GM18868 (cell line): ENCODE data around the gene LRRC8D.
A peak's percentile ranks its signal among the peaks of the same experiment; 100 is the strongest.
"Not testable (repeated sequence)": the region's sequence is repeated elsewhere in the genome, so short reads cannot be mapped to it uniquely, and the experiment has no call there.

ENCODE experiments used
- ATAC-seq: cut with Tn5 transposase; IDR thresholded peaks from one replicate; pipeline ENCODE4 v1.9.1; 2021; ENCODE audit warnings: mild to moderate bottlenecking, moderate library complexity; ENCODE audit not compliant: unreplicated experiment

LRRC8D gene

DNA sequence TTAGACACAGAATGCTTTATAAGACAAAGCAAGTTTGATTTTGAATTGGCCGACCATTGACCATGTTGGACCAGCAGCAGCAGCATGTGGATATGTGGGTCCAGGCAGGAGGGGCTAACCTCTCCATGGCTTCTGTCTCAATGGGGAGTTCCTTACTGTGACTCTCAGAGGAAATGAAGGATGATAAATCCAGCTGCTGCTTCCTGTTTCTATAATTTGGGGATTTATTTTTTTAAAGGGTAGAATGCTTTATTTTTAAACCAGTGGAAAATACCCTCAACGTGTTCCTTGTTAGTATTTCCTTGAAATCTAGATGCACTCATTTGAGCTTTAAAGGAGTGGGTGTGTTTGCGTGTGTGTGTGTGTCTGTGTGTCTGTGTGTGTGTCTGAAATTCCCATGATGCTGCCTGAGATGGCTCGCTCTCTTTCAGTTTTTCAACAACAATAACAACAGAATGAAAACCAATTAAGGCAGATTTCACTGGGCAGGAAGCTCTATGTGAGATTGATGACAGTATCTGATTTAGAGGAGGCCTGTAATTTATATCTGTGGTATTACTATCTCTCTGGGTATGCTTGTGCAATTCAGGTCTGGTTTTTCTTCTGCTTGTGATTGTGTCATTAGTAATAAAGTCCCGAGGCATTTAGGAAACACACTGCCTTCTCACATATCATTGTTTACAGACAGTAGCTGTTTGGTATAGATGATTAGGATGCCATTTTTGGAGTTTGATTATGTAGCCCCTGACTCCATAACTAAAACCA is 88.0 kb downstream of the LRRC8D start:
- no peak for ATAC-seq

DNA sequence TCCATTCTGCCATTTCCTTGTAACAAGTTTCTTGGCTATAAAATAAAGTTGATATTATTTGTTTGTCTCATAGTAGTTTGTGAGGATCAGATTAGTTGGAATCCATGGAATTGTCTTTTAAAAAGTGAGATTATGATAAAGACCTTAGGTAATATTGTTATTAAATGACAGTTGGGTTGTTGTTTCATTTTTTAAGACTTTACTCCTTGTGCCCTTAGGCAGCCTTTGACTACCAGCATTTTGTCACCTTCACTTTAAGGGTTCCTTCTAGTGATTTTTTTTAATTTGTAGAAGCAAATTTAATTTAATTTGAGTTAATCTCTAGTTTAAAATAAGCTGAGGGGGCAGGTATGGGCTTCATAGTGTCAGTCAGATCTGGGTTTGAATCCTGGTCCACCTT is 89.4 kb downstream of the LRRC8D start:
- no peak for ATAC-seq

DNA sequence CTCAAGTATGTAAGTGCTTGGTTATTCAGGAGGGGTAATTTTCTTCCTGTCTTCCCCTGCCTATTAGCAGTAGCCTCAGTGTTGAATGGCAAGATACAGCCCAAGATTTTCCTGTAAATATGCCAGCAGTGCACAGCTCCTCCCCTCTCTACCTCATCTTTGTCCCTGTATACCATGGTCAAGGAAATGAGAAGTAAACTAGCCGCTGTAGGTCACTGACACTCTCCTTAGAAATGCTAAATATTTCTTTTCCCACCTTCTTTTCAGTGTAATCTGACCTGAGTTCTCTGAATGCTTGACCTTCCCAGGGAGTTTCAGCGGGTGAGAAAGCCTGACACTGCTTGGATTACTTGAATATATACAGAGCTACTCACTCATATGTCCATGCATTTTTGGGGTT is 89.9 kb downstream of the LRRC8D start:
- ATAC-seq: no peak

DNA sequence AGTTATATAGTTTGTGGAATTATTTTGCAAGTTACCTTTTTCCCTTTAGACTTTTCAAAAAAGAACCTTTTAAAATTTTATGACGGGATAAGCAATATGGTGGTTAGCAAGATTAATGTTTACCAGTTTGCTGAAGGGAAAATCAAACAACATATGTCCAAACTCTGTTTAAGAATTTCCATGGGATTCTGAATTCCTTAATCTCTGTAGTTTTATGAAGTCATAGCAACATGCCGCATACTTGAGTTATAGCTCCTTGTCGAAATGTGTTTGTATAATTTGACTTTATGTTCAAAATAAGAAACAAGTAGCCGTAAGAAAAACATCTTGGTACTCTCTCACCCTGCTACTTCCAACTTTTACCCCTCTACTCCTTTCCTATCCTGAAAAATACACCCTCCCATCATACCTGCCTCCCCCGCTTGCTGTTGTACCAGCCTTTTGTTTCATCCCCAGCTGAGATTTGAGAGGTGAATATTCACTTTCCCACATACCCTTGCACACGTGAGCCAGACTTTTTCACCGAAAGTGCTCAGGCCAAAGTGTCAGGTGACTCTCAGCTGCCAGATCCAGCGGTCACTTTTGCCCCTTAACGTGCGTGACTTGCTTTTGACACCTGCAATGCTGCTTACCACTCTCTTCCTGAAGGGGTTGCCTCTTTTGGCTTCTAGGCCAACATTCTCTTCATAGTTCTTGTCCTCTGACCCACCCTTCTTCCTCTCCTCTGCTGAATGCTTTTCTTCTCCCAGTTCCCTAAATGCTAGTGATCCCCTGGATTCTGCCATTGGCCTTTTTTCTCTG is 90.6 kb downstream of the LRRC8D start:
- no peak for ATAC-seq

DNA sequence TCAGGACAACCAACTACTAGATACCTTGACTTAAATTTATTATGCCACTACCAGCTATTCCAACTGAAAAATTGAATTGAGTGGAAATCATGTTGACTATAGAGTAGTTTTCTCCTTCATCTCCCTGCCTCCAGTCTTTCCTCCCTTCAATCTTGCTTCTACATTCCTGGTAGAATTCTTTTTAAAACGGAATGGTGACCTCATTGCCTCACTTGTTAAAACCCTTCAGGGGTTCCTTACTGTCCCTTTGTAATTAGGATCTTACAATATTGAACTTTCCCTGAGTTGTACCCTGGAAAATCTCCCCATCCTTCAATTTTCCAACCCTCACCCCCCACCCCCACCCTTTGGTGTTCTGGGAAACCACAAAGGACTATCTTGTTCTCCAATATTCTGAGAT is 91.2 kb downstream of the LRRC8D start:
- no peak for ATAC-seq

DNA sequence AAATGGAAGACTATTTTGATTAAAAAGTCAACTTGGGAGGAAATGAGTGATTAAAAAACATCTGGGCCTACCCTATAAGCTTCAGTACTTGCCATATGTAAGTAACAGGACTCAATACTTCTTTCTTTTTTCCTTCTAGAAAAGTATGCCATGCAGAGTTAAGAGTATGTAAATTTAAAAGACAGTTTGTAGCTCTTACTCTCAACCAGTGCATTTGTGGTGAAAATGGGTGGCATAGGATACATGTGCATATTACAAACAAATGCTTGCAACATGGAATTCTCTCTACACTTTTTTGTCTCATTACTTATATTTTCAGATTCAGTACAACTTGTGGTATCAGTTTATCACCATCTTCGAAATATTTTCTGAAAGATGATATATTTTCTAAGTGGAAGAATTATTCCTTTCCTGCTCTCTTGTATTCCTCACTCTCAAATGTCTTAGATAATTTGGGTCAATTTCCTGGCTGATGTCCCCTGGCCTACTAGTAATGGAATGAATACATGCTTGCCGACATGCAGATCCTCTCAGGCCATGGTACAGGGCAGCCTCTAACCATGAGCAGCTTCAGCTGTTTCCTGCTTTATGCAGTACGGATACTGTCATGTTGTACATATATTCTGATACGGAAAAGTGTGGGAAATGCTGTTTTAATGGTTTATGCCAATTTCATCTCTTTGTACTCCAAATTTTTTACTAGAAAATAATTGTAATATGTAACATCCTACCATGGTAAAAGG is 92.7 kb downstream of the LRRC8D start:
- ATAC-seq: no peak

DNA sequence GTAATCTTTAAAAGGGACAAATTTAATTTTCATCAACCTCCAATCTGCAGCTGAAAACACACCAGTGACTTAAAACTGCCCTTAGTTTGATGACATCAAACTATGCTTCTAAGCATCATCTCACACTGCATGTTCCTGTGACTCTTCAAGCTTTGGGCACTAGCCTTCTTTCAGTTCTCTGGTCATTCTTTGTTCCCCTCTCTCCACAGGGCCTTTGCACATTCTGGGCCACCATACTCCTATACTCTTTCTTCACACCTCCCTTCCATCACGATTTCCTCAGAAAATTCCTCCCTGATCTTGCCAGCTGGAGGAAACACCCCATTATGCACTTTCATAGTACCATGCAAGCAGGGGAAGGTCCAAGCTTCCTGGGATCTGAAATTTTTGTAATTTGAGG is 96.5 kb downstream of the LRRC8D start:
- no peak for ATAC-seq

DNA sequence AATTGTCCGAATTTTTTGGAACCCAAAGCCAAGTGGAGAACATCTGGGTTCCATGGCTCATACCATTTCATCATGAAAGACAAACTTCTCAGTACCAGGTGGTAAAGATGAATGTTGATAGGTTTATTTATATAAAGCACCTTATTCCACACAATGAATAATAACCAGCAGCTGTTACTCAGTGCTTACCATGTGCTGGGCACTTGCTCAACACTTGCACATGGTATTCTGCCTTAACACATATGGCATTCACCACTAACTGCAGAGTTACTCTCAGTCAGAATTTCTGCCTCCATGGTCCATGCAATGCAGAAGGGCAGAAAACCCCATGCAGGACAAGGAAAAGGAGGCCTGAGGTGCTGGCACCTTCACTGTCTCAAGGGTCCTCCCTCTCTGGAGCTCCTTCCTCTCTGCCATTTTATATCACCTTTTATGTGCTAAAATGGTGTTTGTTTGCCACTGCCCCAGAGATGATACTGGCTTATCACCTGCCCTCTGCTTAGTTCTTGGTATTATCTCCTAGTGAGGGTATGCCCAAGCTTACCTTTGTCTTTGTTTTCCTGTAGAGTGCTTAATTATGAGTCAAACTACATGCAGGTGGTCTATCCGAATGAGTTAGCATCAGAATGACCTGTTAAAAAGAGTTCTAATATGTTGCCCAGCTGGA is 97.4 kb downstream of the LRRC8D start:
- ATAC-seq: no peak

DNA sequence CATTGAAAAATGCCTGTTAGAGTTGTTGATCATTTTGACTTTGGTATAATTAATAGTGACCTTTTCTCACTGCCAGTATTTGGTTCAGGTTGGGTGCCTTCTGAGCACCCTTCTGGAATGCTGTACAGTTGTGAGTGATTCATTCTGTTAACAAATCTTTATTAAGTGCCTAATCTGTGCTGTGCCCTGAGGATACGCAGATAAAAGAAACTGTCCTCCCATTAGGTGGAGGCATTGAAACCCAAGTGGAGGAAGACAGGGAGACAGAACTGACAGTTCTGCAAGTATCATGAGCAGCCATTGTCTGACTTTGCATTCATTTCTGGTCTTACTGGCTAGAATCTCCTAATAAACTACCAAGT is 97.9 kb downstream of the LRRC8D start:
- ATAC-seq: no peak

DNA sequence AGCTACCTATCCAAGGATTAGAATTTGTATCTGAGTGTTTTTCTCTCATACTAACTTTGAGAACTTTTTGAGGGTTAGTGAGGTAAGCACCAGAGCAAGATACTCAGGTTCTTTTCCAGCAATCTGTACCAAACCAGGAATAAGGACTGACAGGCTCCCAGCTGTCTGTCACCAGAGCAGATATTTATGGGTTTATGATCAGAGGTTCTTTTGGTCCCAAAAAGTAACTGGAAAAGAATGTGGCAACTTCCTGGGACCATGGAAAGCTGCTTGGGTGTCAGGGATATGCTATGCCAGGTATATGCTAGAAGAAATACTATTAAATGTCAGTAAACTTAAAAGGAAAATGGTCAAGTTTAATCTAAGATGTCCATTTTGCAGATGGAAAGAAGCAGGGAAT is 98.3 kb downstream of the LRRC8D start:
- ATAC-seq: no peak

DNA sequence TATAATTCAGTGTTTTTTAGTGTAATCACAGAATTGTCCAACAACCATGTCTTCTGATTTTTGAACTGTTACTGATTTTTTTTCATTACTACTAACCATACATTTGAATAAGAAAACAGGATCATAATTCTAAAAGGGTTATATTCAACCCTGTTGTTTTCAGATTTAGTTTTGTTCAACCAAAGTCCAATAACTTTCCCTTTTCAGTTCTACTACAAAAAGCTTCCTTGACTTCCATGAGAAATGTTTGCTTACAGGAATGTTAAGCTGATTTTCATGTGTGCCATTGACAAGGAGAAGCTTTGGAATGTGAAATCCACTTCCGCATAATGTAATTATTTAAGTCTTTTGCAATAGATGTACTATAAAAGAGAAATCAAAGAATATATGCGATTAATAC is 102.1 kb downstream of the LRRC8D start:
- no peak for ATAC-seq

DNA sequence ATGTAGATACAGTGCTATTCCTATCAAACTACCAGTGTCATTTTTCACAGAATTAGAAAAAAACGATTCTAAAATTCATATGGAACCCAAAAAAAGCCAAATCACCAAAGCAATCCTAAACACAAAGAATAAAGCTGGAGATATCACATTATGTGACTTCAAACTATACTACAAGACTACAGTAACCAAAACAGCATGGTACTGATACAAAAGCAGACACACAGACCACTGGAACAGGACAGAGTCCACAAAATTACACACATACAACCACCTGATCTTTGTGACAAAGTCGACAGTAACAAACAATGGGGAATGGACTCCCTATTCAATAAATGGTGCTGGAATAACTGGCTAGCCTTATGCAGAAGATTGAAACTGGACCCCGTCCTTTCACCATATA is 102.7 kb downstream of the LRRC8D start:
- ATAC-seq: no peak

DNA sequence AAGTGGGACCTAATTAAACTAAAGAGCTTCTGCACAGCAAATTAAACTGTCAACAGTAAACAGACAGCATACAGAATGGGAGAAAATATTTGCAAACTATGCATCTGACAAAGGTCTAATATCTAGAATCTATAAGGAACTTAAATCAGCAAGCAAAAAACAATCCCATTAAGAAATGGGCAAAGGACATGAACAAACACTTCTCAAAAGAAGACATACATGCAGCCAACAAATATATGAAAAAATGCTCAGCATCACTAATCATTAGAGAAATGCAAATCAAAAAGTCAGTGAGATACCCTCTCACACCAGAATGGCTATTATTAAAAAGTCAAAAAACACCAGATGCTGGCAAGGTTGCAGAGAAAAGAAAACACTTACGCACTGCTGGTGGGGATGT is 103.2 kb downstream of the LRRC8D start:
- not testable (repeated sequence) for ATAC-seq

DNA sequence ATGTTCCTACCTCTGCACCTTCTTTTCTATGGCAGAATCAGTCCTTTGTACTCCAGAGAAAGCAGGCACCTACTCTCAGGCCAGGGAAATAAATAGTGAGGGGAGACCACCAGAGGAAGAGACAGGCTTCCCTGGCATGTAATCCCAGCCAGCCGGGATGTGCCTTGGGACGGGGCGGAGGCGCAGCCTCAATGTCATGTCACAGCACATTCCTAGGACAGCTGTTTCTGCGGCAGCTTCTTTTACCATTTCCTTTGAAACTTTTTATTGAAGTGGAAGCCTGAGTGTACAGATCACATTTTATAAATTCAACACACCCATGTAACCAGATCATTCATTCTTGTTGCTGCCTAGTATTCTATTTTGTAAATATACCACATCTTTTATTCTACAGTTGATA is 106.2 kb downstream of the LRRC8D start:
- no peak for ATAC-seq

DNA sequence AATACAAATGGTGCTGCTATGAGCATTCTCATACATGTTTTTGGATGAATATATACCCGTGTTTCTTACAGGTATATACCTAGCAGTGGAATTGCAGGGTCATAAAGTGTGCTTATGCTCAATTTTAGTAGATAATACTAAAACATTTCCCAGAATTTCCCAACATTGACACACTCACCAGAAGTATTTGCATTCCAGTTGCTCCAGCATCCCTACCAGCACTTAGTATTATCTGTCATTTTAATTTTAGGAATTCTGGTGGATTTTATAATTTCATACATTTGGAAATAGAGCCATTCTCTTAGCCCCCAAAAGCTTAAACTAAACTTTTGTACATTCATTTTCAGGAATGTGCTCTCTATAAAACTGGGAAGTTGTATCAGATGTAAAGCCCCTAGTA is 106.6 kb downstream of the LRRC8D start:
- no peak for ATAC-seq

DNA sequence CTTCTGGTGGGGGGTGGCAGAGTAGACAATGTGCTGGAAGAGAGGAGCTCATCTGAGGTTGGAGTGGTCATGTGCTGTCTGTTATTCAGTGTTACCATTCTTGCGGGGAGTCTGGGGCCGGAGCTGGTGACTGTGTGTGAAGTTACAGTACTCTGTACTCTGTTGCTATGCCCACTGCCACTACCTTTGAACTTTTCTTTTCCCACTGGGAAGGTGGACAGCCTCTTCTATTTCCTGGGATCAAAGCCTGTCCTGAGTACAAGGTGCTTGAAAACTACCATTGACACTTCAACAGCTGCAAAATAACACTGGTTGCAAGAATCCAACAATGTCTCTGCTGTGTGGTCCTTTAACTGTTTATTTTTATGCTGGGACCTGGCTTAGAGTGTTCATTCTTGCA is 107.7 kb downstream of the LRRC8D start:
- no peak for ATAC-seq

DNA sequence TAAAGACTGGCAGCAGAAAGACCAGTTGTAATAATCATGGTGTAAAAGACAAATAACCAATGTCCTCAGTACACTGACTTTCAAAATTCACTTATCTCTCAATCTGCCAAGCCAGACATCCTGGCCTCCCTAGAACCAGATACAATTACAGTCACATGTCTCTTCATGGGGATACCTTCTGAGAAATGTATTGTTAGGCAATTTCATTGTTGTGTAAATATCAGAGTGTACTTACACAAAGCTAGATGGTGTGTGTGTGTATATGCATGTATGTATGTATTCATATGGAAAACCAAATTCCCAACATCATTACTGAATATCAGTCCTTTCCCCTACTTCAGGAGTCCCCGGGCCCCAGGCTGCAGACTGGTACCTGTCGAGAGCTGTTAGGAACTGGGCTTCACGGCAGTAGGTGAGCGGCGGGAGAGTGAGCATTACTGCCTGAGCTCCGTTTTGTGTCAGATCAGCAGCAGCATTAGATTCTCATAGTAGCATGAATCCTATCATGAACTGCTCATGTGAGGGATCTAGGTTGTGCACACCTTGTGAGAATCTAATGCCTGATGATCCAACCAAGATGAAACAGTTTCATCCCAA is 108.7 kb downstream of the LRRC8D start:
- no peak for ATAC-seq

DNA sequence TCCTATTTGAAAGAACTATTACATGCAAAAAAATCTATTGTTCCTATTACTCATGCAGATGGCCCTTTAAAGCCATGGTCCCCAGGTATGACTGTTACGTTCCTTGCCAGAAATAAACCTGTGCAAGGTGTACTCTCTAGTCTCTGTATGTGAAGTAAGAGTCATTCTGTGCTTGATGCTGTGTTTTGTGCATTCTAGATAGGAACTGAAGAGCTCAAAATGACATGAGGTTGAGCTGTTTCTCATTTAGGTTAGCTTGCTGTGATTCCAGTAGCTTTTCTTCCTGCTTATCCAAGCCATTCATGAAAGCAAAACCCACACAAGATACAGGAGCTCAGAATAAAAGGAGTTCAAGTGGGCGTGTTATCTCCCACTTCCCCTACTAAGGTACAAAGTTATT is 109.7 kb downstream of the LRRC8D start:
- peak; percentile 45 for ATAC-seq

DNA sequence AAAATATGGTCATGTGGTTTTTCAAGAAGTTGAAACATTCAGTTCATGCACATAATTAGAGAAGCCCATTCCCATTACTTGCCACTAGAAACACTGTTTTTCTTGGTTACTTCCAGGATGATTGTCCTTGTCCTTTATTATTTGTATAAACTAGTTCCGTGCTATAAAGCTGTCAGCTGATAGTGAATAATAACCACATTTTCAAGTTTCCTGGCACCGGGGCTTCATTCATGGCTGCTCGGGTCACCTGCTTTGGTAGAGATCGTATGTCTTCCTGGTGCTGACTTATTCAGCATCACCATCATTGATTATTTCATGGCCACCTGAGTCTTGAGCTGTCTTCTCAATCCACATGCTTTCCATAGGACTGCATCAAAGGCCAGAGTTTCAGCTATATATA is 111.1 kb downstream of the LRRC8D start:
- ATAC-seq: no peak

DNA sequence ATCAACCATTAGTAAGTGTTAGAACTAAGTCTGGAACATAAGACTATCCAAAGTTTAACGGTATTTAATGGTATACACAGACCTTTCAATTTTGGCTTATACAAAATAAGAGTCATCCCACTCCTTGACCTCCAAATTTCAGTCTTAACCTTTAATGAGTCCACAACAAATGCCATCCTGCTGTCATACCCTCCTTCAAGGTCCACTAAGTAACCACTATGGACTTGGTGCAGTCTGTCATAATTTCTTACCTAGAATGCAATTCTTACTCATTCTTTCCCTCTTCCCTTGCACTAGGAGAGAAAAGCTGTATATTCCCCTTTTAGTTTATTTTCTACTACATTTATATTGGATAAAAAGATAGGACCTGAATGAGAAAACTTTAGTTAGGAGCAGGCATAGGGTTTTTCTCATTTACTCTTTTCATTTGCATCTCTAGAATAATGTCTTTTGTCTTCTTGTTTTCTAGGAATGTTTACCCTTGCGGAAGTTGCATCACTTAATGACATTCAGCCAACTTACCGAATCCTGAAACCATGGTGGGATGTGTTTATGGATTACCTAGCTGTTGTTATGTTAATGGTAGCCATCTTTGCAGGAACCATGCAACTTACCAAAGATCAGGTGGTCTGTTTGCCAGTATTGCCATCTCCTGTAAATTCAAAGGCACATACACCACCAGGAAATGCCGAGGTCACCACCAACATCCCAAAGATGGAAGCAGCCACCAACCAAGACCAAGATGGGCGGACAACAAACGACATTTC is 111.9 kb downstream of the LRRC8D start:
- no peak for ATAC-seq
